Tibial nerve (tissue), 4 donors: Measurements from ENCODE around the gene ZNF554. TPM values are rescaled to one million over a fixed set of nuclear protein-coding genes. Genes with fewer than 3 reads are reported as not detected.

Experiments
- DNase-seq, 2 donors: peaks; one replicate each; pipeline ENCODE4 v3.0.0-alpha.2; 2019; ENCODE audit warnings: low spot score in 2 of 2
- H3K27ac ChIP-seq, 4 donors: fragments of 200-600 bp; sonication (generic) in 3 of 4; one replicate each; pipeline ENCODE4 v1.5.1; 2017 to 2019; ENCODE audit warnings: mild to moderate bottlenecking in 1 of 4
- H3K27me3 ChIP-seq, 2 donors: fragments of 200-600 bp; sonication (generic) in 1 of 2; one replicate each; pipeline versions ENCODE4 v1.5.1 to v1.6.0; 2017 to 2019
- H3K36me3 ChIP-seq, 3 donors: fragments of 200-600 bp; sonication (generic); one replicate each; pipeline ENCODE4 v1.5.1; 2018 to 2019
- H3K4me1 ChIP-seq, 4 donors: fragments of 200-600 bp; sonication (generic) in 3 of 4; one replicate each; pipeline ENCODE4 v1.5.1; 2017 to 2019
- H3K4me3 ChIP-seq, 4 donors: fragments of 200-600 bp; sonication (generic) in 3 of 4; one replicate each; pipeline ENCODE4 v1.5.1; 2017 to 2019; ENCODE audit warnings: mild to moderate bottlenecking in 1 of 4, moderate library complexity in 1 of 4
- H3K9me3 ChIP-seq, 4 donors: fragments of 200-600 bp; sonication (generic) in 3 of 4; one replicate each; pipeline ENCODE4 v1.5.1; 2017 to 2019
- CTCF ChIP-seq, 5 experiments: fragments of 200-600 bp in 3 of 5; fragments of 450-650 bp in 2 of 5; sonication (generic) in 3 of 5; IDR thresholded peaks; one replicate each; pipeline ENCODE4 v1.5.1; 2016 to 2019; ENCODE audit warnings: antibody characterized with exemption in 5 of 5, mild to moderate bottlenecking in 3 of 5, moderate library complexity in 2 of 5
- EP300 ChIP-seq, 2 donors: sonication (generic); formaldehyde crosslinking; IDR thresholded peaks; one replicate each; pipeline ENCODE4 v1.6.1; 2017; ENCODE audit warnings: antibody characterized with exemption in 2 of 2, mild to moderate bottlenecking in 1 of 2
- POLR2A ChIP-seq, 2 donors: fragments of 450-650 bp; IDR thresholded peaks; one replicate each; pipeline ENCODE4 v1.6.1; 2017; ENCODE audit warnings: antibody characterized with exemption in 2 of 2, mild to moderate bottlenecking in 2 of 2, moderate library complexity in 2 of 2
- WGBS, 2 donors: methylation state at CpG; one replicate each; pipeline ENCODE4 v1.1.5; 2018; 5-methylcytosine and 5-hydroxymethylcytosine counted together
- total RNA-seq, 4 donors: library from RNA; depleted of rRNA; stranded (reverse); fragments of >200 nt; gene quantifications; one replicate each; pipeline ENCODE4 v1.1.0, GENCODE V29; 2016

The ZNF554 gene
- total RNA-seq, 4 donors from 2014 or later: 4.4 to 9.0 (median 6.7) TPM

- Histone ChIP-seq H3K9me3 (peaks cover 0 to 42% (median 9%) of the 10 kb centered on the region in 4 donors), H3K27me3 (no peaks in the 10 kb centered on the region), H3K27ac (no peak overlapping the region), H3K4me3 (no peak overlapping the region), H3K36me3 (peaks cover 0 to 5% (median 0%) of the 10 kb centered on the region in 3 donors), H3K4me1 (no peaks in the 10 kb centered on the region)
- TF ChIP-seq POLR2A (IDR thresholded peaks at IDR 0.05): no peak
- no peak for TF ChIP-seq EP300 (IDR thresholded peaks at IDR 0.05)
- TF ChIP-seq CTCF (IDR thresholded peaks at IDR 0.05): no peak
- WGBS, 2 donors: 86 to 91% methylated on average over 32 of the region's 32 CpGs
- DNase-seq: no peak
These were observed 58.0 kb downstream of the ZNF554 start for GRCh38 chr19:2877398-2878331.

GRCh38 chr19:2883686-2884439, 64.2 kb downstream of the ZNF554 start:
- Histone ChIP-seq H3K9me3 (peaks cover 0 to 7% (median 0%) of the 10 kb centered on the region in 4 donors), H3K4me3 (no peak overlapping the region), H3K27ac (no peak overlapping the region), H3K4me1 (peaks cover 0 to 7% (median 0%) of the 10 kb centered on the region in 4 donors), H3K36me3 (no peaks in the 10 kb centered on the region), H3K27me3 (no peaks in the 10 kb centered on the region)
- TF ChIP-seq POLR2A (IDR thresholded peaks at IDR 0.05) (no peak), EP300 (IDR thresholded peaks at IDR 0.05) (no peak), CTCF (IDR thresholded peaks at IDR 0.05) (no peak)
- 85 to 86% methylated on average over 14 of the region's 14 CpGs for WGBS, 2 donors
- DNase-seq: no peak

- Histone ChIP-seq H3K4me3 (no peak overlapping the region), H3K36me3 (no peaks in the 10 kb centered on the region), H3K27ac (no peak overlapping the region), H3K4me1 (peaks cover 0 to 7% (median 0%) of the 10 kb centered on the region in 4 donors), H3K27me3 (no peaks in the 10 kb centered on the region), H3K9me3 (no peaks in the 10 kb centered on the region)
- TF ChIP-seq CTCF (IDR thresholded peaks at IDR 0.05) (no peak), POLR2A (IDR thresholded peaks at IDR 0.05) (no peak), EP300 (IDR thresholded peaks at IDR 0.05) (no peak)
- DNase-seq: no peak
- WGBS, 2 donors: 86 to 88% methylated on average over 17 of the region's 17 CpGs
These were observed 66.1 kb downstream of the ZNF554 start for GRCh38 chr19:2885736-2886135.

Other genes starting within 250 kb of the ZNF554 start
- 1 to 10 TPM; 2.6 to 5.3 (median 3.5) TPM for gene GNG7, start 117.2 kb upstream of the ZNF554 start, total RNA-seq
- gene DIRAS1, start 98.5 kb upstream of the ZNF554 start, total RNA-seq: under 1 TPM in 3 of 4 donors, not detected in 1; 0.59 to 0.90 (median 0.87) TPM
- 10 to 100 TPM; 29.8 to 42.5 (median 36.2) TPM for gene SLC39A3, start 79.9 kb upstream of the ZNF554 start, total RNA-seq
- 10 to 100 TPM; 40.2 to 47.6 (median 44.9) TPM for gene SGTA, start 36.6 kb upstream of the ZNF554 start, total RNA-seq
- 10 to 100 TPM; 35.8 to 91.8 (median 42.9) TPM for gene THOP1, start 34.4 kb upstream of the ZNF554 start, total RNA-seq
- 10 to 100 TPM in 1 of 4 donors, 1 to 10 TPM in 3; 5.7 to 11.4 (median 6.6) TPM for gene ZNF555, start 21.6 kb downstream of the ZNF554 start, total RNA-seq
- gene ZNF556, start 47.5 kb downstream of the ZNF554 start, total RNA-seq: 1 to 10 TPM in 1 of 4 donors, under 1 TPM in 3; under 0.01 to 1.3 (median 0.59) TPM
- gene ZNF57, start 81.1 kb downstream of the ZNF554 start, total RNA-seq: 1 to 10 TPM; 2.7 to 4.2 (median 3.2) TPM
- 1 to 10 TPM; 2.2 to 4.5 (median 3.3) TPM for gene ZNF77, start 125.1 kb downstream of the ZNF554 start, total RNA-seq
- 10 to 100 TPM in 1 of 4 donors, 1 to 10 TPM in 1, under 1 TPM in 2; 0.44 to 13.5 (median 2.7) TPM for gene TLE6, start 157.7 kb downstream of the ZNF554 start, total RNA-seq
- 100 to 1,000 TPM in 3 of 4 donors, 10 to 100 TPM in 1; 87.5 to 184 (median 122) TPM for gene TLE2, start 209.4 kb downstream of the ZNF554 start, total RNA-seq
- gene TLE5, start 242.6 kb downstream of the ZNF554 start, total RNA-seq: 1,000 to 10,000 TPM in 1 of 4 donors, 100 to 1,000 TPM in 3; 449 to 1,111 (median 479) TPM